T-helper 1 cell (primary cell): ENCODE data around the gene PIK3CD.
A peak's percentile ranks its signal among the peaks of the same experiment; 100 is the strongest.

Experiments used
- DNase-seq, 5 donors: peaks; one replicate each; pipeline ENCODE4 v3.0.0-alpha.2; 2012 to 2020
- total RNA-seq, 4 donors: gene quantifications; one replicate each; lab custom pipeline; 2026; lab: John Stamatoyannopoulos, UW

PIK3CD gene
- total RNA-seq: 315 to 471 (median 446) reads per million in 4 donors

DNA sequence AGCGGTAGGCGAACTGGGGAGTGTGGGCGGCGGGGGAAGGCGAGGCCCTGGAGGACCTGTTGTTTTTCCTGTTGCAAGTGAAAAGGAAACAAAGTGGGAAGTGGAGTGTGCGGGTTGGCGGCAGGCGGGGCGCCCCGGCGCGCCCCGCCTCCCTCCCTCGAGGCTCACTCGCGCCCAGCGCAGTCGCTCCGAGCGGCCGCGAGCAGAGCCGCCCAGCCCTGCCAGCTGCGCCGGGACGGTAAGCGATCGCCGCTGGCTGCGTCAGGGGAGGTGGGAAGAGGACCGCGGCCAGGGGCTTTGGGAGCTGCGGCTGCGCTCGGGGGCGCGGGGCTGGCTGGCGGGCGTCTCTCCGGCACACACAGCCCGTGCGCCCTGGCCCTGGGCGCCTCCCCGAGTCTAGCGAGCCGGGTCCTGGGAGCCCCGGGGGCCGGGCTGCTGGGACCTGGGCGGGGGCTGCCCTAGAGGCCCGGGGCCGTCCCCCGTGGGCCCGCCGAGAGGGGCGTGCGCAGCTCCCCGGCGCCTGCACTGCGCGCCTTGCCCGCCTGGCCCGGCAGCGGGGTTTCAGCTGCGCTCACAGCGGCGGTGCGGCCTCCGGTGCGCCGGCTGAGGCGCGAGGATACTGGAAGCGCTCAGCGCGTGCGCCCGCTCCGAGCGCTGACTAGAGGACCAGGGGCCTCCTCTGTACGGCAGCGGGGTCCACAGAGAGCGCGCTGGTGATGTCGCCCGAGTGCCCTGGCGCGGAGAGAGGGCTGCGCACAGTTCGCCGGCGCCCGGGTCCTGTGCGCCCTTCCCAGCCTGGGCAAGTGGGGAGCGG, at the start of gene PIK3CD:
PIK3CD (plus strand) TSS at position 167 of the 814 bp plus-strand sequence. CDS start 58,725 bp downstream, outside the sequence.
- peak in 3 of 5 donors; percentile 23 to 45 (median 38) for DNase-seq

DNA sequence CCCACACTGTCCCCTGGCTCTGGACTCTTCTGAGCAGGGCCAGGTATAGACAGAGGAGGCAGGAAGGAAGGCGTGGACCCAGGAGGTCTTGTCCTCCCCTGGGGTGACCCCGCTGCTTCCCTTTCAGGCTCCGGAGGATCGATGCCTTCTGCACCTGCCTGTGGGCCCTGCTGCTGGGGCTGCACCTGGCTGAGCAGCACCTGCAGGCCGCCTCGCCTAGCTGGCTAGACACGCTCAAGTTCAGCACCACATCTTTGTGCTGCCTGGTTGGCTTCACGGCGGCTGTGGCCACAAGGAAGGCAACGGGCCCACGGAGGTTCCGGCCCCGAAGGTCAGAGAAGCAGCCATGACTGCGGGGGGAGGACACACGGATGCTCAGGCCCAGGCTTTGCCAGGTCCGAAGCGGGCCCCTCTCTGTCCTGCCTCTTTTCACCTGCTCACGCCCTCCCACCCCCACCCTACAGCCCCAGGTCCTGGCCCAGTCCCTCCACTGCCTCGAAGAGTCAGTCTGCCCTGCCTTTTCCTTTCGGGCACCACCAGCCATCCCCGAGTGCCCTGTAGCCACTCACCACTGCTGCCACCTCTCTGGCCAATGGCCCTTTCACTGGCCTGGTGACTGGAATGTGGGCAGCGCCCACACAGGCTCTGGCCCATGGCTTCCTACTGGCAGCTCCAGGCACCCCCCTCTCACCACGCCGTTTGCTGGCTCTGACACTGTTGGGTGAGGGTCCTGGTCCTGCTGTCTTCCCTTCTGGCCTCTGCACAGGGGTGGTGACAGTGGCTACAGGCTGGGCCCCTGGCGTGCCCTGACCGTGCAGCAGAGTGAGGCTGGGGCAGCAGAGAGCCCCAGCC, 49.4 kb upstream of the PIK3CD start:
- no peak for DNase-seq

DNA sequence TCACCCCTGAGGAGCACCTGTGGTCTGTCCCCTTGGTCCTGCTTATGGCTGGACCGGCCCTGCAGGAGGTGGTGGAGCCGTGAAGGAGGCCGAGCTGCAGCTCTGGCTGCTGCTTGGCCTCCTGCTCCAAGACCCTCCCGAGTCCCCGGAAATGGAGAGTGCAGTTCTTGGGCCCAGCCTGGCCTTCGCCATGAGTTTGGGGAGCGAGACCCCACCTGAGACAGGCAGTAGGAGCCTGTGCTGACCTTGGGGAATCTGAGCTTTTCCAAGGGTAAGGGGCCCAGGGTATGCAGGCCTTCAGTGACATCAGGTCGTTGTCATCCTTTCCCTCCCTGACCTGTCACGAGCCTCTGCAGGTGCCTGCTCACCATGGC, 48.8 kb upstream of the PIK3CD start:
- no peak for DNase-seq

DNA sequence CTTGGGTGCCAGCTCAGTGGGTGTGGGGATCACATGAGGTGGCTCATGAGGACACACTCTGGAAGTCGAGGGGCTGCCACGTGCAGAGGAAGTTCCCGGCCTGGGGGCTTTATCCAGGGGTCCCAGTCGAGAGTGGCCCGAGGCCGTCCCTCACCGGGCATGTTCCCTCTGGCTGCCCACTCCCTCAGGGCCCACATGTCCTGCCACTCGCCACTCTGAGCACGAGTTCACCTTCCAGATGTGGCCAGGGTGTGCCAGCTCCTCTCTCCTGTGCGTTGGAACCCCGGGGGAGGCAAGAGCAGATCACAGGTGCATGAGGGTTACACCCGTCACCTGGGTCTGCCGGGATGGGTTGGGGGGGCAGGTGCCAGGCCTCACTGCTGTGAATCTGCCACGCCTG, 48.2 kb upstream of the PIK3CD start:
- DNase-seq: no peak

DNA sequence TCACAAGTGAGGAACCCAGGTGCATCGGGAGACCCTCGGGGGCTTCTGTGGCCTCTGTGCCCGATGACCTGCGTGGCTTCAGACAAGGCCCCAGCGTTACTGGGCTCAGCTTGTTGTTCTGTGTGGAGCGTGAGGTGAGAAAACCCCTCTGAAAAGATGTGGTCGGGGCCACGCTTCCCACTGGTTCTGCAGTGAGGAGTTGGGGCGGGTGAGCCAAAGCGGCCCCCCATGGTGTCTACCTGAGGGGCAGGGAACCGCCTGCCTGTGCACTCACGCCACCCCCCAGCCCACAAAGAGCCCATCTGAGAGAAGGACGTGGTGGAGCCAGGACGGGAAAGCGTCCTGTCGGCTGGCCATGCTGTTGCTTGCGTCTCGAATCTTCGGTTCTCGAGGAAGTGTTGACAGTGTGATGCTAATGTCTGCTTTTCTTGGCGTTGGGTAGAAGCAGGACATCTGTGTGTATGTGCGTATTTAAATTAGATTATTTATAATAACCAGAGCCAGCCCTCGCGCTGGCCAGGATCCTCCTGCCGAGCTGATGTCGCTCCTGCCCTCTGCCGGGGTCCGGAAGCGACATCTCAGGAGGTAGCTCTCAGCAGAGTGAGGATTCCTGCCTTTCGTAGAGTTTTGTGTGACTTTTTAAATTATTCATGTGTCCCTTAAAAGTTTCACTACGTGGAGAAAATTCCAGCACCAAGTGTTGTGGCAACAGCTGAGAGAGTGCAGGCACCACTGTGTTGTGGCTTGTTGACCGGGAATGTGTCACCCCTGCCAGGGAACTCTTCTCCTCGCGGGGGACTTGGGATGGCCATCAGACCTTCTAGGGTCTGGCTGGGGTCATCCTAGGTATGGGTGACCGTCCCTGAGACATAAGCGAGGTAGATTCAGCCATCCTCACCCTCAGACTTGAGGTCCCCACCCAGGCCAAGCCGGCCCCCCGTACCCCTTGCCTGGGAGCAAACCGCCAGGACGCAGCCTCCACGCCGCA, 47.5 kb upstream of the PIK3CD start:
- DNase-seq: no peak

DNA sequence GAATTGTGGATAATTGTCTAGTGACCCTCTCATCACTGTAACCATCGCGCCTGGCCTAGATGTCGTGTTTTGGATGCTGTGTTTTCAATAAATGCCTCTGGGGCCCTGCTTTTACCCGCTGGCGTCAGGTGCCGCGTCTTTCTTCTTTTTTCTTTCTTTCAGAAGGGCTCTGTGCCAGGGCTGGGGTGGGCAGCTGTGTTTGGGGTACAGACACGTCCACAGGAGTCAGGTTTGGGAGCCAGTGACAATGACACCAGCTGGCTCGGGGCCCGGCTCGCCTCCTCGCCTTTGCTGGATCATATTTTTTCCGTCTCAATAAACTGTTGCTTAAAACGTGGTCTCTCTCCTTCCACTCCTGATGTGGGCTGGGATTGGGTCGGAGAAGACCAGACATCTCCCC, 46.7 kb upstream of the PIK3CD start:
- no peak for DNase-seq

DNA sequence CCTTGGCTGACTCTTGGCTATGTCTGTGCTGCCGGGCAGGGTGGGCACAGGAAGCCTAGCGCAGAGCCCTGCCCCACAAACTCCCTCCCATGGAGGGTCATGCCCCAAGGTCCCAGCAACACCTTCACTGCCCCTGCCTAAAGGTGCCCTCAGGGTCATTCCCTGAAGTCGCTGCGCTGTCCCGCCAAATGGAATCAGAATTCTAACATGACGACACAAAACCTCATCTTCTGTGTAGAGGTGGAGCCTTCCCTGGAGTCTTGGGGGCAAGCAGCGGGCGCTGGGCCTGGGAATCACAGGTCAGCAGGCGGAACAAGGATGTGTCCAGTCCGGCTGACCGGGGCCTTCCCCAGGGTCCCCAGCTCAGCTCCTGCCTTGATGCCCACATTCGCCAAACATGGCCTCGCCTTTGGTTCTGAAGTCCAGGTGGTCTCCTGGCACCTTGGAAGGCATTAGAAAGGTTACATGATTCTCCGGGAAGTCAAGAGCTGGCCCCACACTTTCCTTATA, 45.5 kb upstream of the PIK3CD start:
- no peak for DNase-seq

DNA sequence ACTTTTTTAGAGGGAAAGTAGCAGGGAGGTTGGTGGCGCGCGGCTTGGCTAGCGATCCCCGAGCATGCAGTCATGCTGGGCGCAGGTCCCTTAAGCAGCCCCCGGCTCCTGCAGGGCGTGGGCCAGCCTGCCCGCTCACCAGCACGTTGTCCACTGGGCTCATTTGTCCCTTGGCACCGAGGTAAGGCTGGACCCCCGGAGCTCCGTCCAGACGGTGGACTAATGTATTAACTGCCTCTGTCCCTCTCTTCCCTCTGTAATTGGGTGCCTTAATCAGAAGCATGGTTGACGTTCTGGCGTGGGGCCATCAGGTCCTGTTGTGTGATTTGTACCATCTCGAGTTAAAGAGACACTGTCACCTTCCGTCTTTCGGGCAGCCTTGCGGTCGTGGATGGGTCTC, 45.1 kb upstream of the PIK3CD start:
- no peak for DNase-seq

DNA sequence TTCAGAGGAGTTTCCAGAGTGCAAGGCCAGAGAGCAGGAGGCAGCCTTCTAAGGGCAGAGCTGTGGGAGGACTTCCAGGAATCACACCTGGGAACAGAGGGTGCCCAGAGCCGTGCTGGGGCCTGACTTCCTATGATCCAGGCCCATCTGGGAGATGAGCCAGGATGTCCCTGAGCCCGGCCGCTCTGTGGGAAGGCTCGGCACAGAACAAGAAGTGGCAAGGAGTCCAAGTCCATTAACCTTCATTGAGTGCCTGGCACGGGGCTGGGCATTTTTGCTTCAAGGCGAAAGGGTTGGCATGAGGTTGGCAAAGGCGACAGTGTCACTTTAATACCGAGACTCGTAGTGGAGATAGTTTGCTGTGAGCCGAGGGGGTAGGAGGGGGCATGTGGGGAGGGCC, 44.6 kb upstream of the PIK3CD start:
- no peak for DNase-seq

DNA sequence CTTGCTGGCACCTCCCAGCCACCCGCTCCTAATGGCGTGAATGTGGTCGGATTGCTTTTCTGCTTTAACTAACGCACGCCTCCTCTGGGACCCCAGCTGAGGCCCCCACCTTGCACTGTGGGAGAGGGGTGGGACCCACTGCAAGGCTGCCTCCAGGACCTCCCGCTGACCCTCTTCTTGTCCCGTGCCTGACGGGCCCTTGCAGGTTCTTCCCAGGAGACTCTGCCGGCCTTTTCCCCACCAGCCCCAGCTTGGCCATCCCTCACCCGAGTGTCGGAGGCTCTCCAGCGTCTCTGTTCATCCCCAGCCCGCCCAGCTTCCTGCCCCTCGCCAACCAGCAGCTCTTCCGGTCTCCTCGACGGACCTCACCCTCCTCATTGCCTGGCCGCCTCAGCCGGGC, 44.2 kb upstream of the PIK3CD start:
- DNase-seq: no peak

DNA sequence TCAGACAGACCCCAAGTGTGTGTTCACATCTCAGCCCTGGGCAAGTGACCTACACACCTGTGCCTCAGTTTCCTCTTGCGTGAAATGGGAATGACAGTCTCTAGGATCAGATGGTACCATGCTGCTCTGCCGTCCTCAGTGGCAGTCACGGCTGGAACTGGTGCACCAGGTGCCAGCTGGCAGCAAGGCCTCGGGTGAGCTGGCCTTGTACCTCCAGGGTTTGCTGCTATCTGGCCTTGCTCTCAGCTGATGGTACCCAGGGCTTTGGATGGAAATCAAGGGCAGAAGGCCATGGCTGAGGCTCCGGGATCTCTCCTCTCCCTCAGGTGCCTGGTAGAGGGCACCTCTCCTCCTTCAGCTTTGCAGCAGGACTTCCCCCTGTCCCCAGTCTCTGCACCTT, 41.5 kb upstream of the PIK3CD start:
- DNase-seq: no peak

DNA sequence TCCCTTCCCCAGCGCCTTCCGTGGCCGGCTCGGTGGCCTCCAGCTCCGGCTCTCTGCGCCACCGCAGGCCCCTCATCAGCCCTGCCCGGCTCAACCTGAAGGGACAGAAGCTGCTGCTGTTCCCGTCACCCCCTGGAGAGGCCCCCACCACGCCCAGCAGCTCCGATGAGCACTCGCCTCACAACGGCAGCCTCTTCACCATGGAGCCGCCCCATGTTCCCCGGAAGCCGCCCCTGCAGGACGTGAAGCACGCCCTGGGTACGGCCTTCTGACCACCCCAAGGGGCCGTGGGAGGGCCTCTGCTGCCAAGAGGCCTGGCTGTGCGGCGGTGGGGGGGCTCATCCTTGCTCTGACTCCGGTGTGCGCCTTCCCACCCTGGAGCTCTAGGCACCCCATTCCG, 41.0 kb upstream of the PIK3CD start:
- DNase-seq: no peak

DNA sequence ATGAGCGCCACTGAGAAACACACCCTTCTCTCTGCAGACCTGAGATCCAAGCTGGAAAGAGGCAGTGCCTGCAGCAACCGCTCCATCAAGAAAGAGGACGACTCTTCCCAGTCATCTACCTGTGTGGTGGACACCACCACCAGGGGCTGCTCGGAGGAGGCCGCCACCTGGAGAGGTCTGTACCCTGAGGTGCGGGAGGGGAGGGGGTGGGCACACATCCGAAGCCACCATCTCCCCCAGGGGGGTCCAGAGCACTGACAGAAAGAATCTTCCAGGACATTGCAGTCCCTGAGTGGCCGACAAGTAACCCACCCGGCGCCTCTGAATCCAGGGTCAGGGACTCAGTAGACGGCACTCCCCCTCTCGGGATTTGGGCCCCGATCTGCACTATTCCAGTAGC, 39.8 kb upstream of the PIK3CD start:
- no peak for DNase-seq

DNA sequence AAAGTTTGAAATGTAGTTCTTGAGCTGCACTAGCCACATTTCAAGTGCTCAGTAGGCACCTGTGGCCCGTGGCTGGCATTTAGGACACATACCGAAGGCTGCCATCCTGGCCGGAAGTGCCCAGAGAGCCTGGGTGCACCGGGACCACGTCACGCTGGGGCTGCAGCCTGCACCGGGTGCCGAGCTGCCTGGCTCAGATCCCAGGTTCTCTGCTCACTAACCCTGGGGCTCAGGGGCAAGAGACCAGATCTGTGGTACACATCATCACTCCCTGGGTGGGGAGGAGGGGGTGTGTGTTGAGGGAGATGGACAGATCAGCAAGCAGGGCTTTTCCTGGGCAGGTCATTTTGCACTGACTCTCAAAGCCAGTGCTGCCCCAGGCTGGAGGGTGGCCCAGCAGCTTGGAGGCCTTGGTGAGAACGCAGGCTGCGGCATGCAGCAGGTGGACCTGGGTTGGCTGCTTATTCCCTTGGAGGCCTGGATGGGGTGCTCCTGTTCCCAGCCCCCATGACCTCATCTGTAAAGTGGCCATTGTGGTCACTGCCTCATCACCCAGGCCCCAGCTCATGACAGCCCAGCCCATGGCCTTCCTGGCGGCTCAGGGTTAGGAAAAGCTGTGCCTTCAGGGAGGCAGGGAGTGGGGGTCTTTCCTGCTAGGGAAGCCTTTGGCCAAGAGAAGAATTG, 39.2 kb upstream of the PIK3CD start:
- no peak for DNase-seq

DNA sequence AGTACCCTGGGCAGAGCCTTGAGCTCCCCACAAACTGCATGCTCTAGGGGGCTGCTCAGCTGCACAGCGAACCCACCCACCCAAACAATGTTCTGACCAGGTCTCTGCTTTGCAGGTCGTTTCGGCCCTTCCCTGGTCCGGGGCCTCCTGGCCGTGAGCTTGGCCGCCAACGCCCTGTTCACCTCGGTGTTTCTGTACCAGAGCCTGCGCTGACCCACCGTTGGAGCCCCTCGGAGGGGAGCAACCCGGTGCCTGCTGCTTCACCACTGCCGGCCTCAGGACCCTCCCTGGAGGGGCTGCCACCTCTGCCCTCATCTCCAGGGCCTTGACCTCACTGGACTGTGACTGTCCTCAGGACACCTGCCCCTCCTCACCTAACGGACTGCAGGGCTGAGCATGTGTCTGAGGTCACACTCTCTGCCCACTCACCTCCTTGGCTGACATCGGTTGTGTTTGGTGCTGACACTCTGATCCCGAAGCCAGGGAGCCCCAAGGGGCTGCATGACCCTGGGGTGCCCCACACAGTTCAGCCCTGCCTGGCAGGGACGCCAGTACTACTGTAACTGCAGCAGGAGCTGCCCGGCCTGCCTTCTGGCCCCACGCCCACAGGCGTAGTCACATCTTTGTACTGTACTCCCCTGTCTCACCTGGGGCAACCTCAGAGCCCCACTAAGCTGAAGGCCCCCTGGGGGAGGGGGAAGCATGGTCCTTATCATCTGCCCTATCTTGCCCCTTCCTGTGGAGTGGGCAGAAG, 38.5 kb upstream of the PIK3CD start:
- DNase-seq: no peak

DNA sequence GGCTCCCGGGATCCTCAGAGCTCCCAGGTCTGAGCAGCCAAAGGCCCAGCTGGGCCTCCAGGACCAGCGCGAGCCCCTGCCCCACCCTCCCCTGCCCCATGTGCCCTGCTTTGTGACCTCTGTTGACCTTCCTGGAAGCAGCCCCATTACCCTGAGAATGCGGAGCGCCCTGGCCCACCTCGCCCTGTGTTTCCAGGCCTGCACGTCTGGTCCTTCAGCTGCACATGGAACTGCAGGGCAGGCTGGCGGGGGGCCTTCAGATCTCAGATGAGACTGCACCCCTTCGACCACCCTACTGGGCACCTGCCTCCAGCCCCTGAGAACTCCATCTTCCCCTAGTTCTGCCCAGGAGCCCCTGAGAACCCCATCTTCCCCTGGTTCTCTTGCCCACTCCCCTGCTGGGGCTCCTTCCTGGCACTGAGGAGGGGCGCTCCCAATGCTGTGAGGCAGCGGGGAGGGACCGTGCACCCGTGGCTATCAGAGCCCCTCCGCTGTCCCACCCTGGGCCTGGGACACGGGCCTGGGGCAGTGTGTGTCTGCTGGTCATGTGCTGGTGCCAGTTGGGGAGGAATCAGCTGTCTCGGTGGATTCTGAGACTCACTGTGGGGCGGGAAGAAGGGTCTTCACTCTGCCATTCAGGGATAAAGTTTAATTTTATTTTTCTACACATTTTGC, 37.8 kb upstream of the PIK3CD start:
- no peak for DNase-seq

DNA sequence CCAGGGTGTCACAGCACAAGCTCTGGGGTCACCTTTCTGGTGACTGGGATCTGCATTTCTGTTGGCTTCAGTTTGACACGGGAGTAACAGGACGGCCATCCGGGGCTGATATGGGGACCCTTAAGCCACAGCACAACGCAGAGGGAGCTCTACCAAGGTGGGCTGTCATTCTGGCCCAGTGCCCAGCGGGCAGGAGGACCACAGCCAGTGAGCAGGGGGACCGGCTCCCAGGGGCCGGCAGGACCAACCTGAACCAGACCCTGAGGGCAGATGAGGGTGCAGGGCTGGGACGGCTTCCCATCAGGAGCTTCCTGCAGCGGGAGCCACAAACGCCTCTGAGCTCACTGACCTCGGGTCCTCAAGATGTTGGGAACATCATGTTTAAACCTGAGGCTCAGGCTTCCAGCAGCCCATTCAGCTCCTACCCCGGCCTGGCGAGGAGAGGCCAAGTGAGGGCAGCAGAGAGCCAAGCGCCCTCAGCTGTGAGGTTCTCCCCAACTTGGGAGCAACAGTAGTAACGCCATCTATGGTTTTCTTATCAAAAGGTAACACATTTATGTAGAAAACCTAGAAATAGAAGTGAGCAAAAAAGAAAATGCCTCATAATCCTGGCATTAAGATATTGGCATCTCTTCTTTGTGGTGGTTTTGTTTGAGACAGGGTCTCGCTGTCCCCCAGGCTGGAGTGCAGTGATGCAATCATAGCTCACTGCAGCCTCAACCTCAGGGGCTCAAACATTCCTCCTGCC, 36.0 kb upstream of the PIK3CD start:
- DNase-seq: peak in 3 of 5 donors; percentile 22 to 48 (median 38)

DNA sequence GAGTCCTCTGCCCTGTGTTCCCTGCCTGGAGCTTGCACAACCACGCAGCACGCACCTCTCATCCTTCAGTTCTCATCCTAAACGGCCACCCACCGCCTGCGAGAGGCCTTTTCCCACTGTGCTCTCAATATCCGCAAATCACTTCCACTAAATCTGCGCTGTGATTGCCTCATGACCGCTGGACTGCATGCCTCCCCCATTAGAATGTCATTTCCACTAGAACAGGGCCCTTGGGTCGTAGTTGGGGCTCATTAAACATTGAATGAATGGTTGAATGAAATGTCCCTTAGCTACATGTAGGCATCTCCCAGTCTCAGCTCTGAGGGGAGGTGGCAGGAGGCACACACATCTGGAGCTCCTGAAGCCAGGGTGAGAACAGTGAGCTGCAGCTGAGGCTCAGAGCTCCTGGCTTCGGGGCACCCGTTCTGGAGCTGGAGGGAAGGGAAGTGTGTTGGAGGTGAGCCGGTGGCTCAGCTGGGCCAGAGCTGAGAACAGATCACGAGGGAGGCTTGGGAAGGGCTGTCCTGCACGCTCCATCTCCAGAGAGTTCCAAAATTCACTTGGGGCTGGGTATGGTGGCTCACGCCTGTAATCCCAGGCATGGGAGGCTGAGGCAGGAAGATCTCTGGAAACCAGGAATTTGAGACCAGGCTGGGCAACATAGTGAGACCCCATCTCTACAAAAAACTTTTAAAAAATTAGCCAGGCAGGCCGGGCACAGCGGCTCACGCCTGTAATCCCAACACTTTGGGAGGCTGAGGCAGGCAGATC, 32.4 kb upstream of the PIK3CD start:
- no peak for DNase-seq

DNA sequence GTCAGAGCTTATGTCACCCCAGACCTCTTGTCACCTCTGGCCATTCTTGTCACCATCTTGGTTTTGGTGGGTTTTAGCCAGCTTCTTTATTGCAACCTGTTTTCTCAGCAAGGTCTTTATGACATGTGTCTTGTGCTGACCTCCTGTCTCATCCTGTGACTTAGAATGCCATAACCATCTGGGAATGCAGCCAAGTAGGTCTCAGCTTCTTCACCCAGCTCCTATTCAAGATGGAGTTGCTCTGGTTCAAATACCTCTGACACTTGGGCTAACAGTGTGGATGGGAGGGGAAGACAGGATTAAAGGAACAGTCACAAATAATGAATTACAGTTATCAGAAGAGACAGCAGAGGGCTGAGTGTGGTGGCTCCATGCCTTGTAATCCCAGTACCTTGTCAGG, 30.5 kb upstream of the PIK3CD start:
- no peak for DNase-seq
